ENCODE results near the gene MAGEA8.
"Not testable (repeated sequence)": the region's sequence is repeated elsewhere in the genome, so short reads cannot be mapped to it uniquely, and the experiment has no call there.

The MAGEA8 gene, protein sequence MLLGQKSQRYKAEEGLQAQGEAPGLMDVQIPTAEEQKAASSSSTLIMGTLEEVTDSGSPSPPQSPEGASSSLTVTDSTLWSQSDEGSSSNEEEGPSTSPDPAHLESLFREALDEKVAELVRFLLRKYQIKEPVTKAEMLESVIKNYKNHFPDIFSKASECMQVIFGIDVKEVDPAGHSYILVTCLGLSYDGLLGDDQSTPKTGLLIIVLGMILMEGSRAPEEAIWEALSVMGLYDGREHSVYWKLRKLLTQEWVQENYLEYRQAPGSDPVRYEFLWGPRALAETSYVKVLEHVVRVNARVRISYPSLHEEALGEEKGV

DNA sequence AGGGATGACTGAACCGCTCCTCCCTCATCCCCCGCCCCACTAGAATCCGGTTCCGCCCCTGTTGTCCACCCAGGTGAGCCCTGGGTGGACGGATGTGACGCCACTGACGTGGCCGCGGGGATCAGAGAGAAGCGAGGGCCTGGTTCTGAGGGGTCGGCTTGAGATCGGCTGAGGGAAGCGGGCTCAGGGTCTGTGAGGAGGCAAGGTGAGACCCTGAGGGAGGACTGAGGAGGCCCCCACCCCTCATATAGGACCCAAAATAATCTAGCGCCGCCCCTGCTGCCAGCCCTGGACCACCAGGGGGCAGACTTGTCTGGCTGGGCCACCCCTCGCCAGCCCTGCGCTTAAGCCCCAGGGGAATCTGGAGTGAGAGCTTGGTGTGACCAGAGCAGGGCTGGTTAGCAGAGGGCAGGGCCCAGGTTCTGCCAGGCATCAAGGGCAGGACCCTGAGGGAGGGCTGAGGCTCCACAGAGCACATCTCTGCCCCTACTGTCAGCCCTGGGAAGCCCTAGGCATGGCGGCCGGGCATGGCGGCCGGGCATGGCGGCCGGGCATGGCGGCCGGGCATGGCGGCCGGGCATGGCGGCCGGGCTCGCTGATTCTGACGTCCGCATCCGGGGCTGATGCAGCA lies at the start of gene MAGEA8:
MAGEA8 (plus strand) TSS at position 103 of the 631 bp plus-strand sequence. CDS start 3,090 bp downstream, outside the sequence.
- no peak for DNase-seq

DNA sequence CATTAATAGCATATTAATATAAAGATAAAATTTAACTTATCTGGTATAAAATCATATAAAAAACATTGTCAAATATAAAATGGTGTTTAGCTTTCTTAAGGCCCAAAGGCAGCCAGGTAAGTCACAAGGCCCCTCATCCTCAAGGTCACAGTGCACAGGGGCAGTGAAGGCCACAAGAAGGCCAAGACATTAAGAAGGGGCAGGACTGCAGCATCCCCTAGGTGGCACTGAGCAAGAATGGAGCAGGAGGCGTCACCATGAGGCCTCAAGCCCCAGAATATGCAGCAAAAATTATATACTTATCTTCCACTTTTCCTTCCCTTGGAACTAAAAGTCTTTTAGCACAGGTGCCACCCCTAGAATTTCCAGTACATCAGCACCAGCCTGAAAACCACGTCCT lies 49.5 kb upstream of the MAGEA8 start:
- DNase-seq: no peak

DNA sequence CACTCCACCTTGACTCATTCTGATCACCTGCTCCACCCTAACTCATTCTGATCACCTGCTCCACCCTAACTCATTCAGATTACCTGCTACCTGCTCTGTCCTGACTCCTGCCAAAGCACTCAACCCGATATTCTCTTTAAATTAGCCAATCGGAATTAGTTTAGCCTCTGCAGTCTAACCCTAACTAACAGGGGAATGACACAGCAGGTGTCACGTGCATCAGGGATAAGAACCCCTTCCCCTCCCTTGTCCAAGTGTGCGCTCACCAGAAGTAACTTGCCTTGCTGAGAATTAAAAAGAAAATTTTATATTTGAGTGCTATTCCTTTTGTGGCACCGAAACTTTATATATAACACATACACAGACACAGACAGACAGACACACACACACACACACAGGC lies 44.3 kb upstream of the MAGEA8 start:
- not testable (repeated sequence) for DNase-seq

DNA sequence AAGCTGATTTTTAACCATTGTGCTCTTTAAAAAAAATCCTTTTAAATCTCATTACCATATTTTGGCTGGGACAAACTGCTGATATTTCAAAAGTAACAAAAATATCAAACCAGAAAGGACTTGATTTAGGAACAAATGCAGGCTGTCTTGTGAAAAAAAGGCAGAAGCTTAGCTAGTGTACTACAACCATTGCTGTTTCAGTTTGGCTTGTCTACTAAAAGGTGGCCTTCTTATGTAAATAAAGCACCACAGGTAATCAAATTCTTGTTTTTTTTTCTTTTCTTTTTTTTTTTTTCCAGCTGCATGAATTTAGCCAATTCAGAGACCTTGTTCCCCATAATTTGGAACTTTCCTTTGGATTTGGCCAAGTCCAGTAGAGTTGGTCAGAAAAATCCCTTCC lies 43.8 kb upstream of the MAGEA8 start:
- no peak for DNase-seq

DNA sequence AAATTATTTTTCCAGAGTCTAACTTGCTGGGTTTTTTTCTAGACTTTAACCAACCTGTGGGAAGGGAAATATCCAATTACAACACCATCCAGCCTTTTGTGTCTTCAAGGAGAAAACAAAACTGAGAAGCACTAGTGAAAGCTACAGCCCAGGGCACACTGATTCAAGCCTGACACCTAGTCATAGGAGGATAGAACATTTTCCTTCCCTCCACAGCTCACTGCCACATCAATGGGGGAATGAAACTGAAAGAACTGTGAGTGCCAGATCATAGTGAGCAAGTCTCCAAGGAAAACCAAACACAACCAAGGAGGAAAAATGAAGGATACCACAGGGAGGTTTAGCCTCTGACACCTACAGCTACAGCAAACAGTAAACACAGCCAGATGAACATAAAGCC lies 43.3 kb upstream of the MAGEA8 start:
- DNase-seq: no peak

DNA sequence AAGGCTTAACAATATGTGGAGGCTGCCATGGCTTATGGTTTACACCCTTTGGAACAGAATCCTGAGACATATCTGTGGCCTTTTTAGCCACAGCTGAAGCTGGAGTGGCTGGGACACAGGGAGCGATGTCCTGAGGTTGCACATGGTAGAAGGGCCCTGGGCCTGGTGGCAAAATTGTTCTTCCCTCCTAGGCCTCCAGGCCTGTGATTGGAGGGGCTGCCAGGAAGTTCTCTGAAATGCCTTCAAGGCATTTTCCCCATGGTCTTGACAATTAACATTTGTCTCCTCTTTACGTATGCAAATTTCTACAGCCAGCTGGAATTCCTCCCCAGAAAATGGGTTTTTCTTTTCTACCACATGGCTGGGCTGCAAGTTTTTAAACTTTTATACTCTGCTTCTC lies 39.1 kb upstream of the MAGEA8 start:
- DNase-seq: no peak

DNA sequence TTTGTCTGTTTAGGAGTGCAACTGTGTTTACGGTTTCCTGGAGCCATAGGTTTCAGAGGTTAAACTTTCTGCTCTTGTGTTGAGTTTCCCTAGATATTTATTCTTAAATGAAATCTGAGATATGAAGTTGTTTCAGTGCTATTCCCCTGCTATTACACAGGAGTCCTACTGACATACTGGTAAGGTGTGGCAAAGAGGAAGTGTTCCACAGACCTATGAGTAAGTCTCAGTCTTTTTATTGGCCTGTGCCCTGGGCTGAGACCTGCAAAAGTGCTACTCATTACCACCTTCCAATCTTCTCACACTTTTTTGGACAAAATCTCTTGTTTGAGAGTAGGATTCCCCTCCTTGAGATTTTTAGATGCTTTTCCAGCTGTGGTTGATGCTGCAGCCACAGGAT lies 35.6 kb upstream of the MAGEA8 start:
- no peak for DNase-seq

DNA sequence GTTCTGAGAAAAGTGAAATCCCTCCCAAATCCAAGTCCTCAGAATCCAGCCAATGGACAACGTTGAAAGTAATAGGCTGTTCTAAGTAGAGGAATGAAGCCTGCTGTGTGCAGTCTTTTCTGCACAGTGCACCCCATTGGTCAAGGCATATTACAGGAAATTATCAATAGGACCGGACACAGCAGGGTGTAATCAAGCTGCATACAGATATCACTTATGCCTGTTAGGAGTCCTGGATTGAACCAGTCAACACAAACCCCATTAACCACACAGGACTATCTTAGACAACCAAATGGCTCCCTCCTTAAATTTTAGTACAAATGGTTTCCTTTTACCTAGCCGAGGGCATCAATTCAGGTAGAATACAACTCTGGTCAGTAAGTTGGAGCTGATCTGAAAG lies 34.2 kb upstream of the MAGEA8 start:
- DNase-seq: no peak

DNA sequence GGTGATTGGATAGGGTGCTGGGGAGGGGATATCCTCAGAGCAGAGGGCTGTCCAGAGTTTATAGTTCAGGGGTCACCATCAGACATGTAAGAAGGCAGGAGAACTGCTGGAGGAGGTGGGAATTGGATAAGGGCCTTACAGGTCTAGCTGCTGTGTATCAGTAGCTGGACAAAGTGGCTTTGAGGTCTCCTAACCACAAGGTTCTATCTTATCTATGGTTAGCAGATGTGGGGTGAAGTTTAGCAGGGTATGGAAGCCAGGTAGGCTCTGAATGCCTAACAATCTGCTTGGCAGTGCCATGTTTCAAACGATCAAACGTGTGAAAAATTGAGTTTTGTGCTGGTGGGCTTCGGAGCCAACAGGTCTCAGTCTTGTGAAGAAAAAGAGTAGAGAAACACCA lies 32.1 kb upstream of the MAGEA8 start:
- DNase-seq: no peak

DNA sequence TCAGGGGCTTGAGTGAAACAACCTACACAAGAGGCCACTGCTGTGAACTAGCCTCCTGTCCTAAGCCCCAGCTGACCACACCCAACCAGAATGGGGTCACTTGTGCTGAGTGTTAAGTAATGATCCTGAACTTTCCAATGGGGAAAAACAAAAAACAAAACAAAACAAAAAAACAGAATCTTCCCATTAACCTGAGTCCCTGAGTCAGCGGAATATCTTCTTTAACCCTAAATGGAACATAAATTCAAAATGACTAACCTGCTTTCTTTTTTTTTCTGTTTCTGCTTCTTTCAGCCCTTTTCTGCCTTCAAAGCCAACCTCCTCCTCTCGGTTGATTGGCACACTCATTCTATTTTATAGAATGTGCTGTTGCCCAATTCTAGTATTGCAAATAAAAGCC lies 31.2 kb upstream of the MAGEA8 start:
- no peak for DNase-seq

DNA sequence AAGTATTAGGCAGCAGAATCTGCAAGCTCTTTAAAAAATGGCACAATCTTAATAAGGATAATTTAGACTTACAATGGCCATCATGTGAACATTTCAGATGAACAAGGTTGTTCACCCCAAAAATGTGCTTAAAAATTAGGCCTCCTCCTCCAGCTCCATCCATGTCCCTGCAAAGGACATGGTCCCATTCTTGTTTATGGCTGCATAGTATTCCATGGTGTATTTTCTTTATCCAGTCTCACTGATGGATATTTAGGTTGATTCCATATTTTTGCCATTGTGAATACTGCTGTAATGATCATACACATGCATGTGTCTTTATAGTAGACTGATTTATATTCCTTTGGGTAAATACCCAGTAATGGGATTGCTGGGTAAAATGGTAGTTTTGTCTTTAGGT lies 29.1 kb upstream of the MAGEA8 start:
- DNase-seq: no peak

DNA sequence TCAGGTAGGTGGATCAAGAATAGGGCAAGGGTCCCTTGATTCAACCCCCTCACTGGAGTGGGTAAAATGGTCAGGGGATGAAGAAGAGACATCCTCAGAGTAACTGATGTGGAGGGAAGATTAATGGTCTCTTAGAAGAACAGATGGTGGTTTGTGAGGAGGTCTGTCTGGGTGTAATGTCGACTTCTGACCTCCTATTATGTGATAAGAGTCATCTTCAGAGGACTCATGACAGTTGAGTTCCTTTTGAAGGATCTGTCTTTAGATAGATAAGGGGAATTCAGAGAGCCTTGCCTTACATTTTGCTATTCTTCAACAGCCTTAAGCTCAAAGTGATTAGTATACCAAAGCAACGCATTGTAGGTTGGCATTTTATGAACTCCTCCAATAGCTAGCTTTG lies 27.1 kb upstream of the MAGEA8 start:
- DNase-seq: no peak

DNA sequence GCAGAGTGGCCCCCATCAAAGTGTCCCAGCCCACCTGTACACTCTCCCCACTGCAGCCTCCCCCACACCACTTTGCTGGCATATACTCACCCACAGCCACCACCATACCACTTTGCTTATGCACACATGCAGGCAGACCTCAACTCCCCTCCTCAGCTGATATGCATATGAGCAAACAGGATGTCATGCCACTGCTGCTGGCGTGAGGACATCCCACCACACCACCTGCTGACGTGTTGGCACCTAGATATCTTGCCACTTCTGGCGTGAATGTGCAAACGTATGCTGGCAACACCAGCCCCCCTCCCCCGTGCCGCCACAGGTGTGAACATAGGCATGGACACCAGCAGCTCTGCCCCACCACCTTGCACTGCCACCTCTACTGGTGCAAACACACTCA lies 22.4 kb upstream of the MAGEA8 start:
- DNase-seq: no peak

DNA sequence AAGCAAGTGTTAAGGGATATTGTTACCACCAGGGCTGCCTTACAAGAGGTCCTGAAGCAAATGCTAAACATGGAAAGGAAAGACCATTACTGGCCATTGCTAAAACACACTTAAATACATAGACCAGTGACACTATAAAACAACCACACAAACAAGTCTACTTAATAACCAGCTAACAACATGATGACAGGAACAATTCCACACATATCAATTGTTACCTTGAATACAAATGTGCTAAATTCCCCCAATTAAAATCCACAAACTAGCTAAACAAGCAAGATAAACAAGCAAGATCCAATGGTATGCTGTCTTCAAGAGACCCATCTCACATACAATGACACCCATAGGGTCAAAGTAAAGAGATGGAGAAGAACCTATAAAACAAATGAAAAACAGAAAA lies 20.5 kb upstream of the MAGEA8 start:
- DNase-seq: no peak

DNA sequence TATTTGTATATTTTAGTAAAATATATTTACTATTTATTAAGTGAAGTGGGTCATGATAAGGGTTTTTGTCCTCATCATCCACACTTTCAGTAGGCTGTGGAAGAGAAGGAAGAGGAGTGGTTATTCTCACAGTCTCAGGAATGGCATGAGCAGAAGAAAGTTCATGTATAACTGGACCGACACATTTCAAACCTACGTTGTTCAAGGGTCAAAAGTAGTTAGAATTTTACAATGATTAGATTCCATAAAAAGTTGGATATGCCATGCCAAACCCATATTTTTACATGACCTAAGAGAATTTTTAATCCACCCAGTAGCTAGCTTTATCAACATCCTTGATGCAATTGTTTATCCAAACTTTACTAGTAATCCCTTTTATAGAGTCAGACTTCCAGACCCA lies 15.6 kb upstream of the MAGEA8 start:
- no peak for DNase-seq

DNA sequence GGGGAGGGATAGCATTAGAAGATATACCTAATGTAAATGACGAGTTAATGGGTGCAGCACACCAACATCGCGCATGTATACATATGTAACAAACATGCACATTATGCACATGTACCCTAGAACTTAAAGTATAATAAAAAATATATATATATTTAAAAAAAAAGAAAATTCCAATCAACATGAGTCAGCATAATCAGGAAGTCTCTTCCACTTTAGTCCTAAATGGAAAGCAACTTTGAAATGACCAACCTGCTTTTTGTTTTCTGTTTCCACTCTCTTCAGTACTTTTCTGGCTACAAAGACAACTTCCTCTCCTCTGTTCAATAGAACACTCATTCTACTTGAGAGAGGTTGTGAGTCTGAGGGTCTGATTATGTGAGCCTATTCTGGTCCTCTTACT lies 13.5 kb upstream of the MAGEA8 start:
- DNase-seq: no peak

DNA sequence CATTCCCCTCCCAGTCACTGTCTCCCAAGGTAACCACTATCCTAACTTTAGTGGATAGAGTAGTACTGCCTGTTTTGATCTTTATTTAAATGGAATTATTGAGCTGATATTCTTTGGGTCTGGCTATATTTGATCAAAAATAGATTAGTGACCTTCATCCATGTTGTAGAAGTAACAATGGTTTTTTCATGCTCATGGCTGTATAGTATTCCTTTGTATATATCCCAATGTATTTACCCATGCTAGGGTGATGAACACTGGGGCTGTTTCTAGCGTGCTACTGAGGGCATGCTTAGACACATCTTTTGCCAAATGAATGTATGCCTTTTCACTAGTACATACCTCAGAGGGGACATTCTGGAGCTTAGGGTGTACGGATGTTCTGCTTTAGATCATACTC lies 10.1 kb upstream of the MAGEA8 start:
- DNase-seq: no peak

DNA sequence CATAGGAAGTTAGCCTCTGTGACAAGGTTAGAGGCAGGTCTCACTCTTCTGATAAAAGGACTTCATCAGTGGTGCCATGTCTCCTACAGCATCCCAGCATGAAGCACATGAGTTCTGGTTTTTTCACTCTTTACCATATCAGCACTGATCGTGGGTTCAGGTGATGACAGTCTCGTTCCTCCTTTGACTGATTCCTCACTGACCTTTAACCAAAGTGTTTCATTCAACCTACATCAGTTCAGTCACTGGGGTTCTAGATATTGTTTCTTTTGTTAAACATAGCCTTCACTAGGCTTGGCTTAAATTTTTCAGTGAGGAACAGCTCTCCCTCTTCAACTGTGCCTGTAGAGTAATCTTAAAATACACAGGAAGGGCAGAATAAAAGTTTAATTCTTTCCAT lies 9.6 kb upstream of the MAGEA8 start:
- no peak for DNase-seq

DNA sequence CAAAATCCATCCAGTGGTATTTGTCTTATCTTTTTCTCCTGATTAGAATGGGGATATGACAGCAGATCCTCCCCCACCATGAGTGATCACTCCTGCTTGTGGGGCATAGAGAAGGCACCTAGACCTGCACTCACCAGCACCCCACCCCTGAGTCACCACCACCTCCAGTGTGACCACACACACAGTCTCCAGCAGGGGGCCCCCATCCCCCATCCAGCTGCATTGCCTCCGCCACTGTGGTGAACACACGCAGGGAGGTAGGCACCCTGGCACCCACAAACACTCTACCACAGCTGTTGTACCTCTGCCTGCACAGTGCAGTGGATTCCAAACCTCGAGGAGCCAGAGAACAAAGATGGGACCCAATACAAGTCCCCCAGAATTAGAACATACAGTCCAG lies 9.0 kb upstream of the MAGEA8 start:
- DNase-seq: no peak

DNA sequence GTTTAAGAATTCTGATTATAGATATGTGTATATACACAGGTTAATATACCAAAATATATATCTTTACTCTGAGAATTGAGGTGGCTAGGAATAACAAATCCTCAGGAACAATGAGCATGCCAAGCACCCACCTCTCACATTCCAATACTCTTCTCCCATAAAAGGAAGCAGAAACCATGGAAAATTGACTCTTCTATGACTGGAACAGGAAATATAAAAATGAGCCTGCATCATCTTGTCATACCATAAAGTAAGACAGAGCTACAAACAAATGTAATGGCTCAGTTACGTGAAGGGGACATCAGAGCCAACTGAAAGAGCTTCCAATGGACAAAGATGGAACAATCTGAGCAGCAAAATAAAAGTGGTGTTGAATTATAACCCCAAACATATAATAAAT lies 3.8 kb upstream of the MAGEA8 start:
- no peak for DNase-seq

DNA sequence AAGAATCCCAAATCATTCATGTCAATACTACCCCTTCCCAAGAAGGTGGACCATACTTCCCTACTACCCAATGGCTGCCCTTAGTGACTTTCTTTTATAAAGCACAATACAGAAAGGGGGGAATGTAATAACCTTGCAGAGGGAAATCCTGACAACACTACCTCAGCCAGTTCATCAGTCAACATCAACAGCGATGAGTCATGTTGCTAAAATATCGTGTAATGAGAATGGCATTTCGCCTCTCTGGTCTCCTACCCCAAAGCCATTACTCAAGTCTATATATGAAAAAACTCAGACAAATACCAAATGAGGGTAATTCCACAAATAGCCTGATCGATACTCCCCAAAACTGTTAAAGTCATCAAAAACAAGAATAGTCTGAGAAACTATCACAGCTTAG lies 3.3 kb upstream of the MAGEA8 start:
- no peak for DNase-seq

DNA sequence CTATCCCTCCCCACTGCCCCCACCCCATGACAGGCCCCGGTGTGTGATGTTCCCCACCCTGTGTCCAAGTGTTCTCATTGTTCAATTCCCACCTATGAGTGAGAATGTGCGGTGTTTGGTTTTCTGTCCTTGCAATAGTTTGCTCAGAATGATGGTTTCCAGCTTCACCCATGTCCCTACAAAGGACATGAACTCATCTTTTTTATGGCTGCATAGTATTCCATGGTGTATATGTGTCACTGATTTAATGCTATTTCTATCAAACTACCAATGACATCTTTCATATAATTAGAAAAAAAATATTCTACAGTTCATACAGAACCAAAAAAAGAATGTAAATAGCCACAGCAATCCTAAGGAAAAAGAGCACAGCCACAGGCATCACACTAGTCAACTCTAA lies 9.8 kb downstream of the MAGEA8 start:
- not testable (repeated sequence) for DNase-seq

DNA sequence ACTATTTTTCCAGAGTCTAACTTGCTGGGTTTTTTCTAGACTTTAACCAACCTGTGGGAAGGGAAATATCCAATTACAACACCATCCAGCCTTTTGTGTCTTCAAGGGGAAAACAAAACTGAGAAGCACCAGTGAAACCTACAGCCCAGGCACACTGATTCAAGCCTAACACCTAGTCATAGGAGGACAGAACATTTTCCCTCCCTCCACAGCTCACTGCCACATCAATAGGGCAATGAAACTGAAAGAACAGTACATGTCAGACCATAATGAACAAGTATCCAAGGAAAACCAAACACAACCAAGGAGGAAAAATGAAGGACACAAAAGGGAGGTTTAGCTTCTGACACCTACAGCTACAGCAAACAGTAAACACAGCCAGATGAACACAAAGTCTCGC lies 17.6 kb downstream of the MAGEA8 start:
- no peak for DNase-seq

DNA sequence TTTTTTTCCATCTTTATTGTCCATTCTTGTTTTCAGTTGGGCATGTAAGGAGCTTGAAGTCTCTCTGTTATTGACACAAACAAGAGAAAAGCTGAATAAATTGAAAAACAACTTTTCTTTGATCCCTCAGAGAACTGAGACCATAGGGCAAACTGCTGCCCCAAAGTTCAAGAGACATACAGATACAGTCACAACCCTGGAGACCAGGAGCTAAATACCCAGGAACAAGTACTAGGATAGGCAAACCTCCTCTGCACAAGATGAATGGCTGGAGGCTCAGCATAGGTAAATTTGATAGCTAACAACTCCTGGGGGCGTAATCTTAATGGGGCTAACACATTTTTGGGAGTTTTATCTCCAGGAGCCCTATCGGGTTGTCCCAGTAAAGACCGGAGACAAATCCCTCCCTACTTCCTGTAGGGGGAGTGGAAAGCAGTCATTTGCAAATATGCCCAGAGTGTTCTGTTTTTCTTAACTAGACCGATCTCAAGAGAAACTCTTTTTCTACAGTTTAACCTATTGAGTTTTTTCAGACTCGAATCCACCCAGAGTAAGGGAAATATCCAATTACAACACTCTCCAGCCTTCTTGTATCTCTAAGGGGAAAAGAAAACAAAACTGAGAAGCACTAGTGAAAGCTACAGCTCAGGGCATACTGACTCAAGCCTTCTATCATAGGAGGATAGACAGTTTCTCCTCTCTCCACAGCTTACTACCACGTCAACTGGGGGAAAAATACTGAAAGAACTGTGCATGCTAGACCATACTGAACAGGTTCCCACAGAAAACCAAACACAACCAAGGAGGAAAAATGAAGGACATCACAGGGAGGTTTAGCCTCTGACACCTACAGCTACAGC lies 23.1 kb downstream of the MAGEA8 start:
- no peak for DNase-seq
